HG03045 (cell line): ENCODE data around the gene PDE6D.

Experiments
- ATAC-seq: cut with Tn5 transposase; IDR thresholded peaks from one replicate; pipeline ENCODE4 v1.9.1; 2021; ENCODE audit warnings: mild to moderate bottlenecking, moderate library complexity; ENCODE audit not compliant: unreplicated experiment

The PDE6D gene

DNA sequence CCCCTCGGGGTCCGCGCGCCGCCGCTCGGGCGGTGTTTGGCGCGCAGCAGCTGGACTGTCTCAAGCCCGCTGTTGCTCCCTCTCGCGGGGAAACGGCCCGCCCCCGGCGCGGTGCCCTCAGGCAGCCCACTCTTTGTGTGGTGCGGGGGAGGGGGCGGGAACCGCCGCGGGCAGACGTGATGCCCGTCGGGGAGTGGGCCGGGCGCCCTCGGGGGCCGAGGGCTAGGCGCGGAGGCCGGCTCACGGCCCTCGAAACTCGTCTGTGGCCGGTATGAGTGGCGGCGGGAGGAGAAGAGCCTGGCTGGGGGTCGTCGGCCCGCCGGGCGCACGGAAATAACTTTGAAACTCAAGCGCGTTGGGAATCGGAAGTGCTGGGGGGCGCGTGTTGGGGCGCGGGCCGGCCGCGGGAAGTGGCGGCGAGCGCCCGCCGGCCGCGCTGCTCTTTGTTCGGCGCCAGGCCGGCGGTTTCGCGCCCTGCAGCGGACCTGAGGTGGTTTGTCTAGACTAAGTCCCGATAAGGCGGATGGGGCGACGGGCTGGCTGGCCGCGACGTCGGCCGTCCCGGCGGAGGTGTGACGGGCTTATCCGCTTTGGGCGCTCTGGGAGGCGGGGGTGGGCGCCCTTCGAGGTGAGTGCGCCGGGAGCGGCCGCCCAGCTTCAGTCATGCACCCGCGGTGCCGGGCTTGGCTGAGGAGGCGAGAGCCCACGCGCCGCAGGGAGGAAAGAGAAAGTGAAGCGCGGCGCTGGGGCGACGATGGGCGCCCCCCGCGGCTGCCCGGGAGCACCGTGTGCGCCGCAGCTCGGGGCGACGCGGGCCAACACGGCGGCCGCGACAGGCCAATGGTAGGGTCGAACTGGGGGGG, 72.1 kb downstream of the PDE6D start:
- ATAC-seq: no peak

- ATAC-seq: peak; percentile 53
Measured at GRCh38 chr2:231707927-231708772, 72.9 kb downstream of the PDE6D start, which contains the start of gene PTMA. TSS of gene PTMA (plus strand) at chr2:231708525. CDS start at chr2:231708707, 182 bp downstream.

- ATAC-seq: no peak
Measured at GRCh38 chr2:231707625-231707926, 73.5 kb downstream of the PDE6D start.

DNA sequence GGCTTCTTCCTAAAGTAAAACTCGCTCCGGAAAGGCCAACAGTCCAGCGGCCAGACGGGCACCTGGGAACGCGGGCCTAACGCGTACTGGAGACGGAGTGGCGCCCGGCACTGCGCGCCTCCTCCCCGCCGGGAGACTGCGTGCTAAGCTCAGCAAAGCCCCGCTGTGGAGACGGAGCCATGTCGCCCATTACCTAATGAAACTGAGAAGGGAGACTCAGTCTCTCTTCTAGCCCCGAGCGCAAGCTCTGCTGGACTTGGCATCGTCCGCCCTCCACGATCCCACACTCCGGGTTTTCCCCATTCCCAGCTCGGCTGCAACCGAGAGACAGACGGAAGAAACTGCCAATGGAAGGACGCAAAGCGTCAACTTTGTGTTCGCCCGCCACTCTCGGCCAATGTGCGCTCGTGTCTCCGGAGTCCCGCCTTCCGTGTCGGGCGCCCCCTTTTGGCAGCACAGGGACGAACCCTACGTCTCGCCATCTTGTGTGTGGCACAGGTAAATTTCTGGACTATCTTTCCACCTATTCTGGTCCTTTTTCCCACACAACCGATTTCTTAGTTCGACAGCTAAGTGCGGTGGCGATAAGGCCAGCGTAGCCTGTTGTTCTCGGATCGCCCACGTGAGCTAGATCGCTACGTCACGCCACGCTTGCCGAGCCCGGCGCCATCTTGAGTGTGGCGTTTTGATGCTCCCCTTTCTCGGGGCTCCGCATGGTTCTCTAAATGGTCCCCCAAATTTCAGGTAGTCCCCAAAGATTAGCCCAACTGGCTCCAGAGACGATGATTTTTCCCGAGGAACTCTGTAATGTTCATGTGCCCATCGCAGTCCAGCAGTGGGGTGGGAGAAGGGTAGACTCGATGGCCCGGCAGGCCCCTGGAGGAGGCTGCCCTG, 74.1 kb downstream of the PDE6D start:
- ATAC-seq: peak; percentile 42

DNA sequence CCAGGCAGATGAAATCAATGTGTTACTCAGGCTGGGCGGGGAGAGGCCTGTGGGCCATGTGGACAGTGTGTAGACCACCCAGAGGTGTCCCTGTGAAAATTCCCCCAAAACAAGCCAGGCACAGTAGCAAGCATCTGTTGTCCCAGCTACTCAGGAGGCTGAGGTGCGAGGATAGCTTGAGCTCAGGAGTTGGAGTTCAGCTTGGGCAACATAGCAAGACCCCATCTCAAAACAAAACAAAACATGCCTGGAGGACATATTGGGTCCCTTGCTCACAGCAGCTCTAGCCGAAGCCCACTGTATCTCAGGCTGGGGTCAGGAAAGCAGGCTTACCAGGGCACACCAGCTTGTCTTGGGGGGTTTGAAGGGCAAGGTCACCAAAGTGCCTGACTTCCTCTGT, 77.1 kb downstream of the PDE6D start:
- ATAC-seq: no peak

DNA sequence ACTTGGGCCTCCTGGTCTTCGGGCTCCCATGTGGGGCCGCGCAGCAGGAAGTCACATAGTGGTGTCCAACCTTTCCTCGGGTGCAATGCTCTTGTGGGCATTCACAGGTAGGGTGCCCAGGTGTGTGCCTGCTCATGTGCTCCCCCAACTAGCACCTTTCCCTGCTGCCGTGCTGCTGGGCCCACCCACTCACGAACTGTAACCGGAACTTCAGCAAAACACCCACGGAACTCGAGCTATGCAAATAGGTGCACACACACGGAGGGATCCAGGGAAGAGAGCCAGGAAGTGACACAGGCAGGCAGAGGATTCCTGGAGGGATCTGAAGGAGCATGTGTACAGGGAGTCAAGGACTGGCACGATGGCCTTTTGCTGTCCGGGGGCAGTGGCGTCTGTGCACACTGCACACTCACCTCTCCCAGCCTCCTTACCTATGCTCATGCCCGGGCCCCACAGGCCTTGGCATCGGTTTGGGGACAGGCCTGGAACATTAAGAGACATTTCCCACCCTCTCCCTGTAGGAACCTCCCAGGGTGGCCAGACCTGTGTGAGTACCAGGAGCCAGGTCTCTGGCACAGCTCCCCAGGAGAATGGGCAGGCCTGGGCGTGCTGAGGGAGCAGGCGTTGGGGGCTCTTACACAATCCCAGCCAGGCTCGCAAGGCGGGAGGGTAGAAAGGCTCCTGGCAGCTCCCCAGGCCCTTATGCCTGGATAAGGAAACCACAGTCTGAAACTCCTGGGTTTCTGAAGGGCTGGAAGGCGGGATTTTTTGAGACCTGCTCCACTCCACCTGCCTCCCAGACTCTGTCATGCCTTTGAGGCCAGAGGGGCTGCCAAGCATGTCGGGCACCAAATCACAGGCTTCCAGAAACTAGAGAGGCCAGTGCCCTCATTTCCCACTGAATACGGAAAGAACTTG, 79.4 kb downstream of the PDE6D start:
- no peak for ATAC-seq

GRCh38 chr2:231699006-231699405, 82.1 kb downstream of the PDE6D start:
- no peak for ATAC-seq

- no peak for ATAC-seq
Measured at GRCh38 chr2:231696004-231696367, 85.1 kb downstream of the PDE6D start.

DNA sequence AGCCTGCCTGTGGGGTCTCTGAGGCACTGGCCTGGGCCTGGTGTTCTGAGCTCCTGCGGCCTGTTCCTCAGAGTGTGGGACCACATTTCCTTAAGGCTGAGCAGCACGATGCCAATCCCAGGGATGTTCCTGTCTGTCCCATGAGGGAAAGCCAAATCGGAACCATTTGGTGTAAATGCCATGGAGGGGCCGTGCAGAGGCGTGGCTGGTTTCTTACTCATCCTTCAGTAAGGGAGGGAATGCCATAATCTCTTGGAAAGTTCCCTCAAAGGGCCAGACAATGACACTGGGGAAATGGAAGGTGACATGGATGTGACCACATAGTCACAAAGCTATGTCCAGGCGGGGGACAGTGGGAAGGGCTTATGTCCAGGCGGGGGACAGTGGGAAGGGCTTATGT, 87.1 kb downstream of the PDE6D start:
- ATAC-seq: no peak

- no peak for ATAC-seq
Measured at GRCh38 chr2:231692847-231693246, 88.2 kb downstream of the PDE6D start.

DNA sequence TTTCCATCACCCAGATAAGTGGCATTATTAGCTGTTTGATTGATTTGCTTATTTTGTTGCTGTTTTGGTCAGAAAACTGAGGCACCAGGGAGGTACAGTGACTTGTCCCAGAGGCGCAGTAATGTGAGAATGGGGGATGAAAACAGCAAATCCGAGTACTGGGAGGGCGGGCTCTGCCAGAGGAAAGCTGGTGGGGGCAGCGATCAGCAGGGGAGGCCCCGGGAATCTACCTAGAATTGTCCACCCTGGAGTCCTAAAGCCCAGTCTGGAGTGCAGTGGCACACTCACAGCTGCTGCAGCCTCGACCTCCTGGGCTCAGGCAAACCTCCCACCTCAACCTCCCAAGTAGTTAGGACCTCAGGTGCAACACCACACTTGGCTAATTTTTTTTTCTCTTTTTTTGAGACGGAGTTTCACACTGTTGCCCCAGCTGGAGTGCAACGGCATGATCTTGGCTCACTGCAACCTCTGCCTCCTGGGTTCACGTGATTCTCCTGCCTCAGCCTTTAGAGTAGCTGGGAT, 89.8 kb downstream of the PDE6D start:
- ATAC-seq: no peak

DNA sequence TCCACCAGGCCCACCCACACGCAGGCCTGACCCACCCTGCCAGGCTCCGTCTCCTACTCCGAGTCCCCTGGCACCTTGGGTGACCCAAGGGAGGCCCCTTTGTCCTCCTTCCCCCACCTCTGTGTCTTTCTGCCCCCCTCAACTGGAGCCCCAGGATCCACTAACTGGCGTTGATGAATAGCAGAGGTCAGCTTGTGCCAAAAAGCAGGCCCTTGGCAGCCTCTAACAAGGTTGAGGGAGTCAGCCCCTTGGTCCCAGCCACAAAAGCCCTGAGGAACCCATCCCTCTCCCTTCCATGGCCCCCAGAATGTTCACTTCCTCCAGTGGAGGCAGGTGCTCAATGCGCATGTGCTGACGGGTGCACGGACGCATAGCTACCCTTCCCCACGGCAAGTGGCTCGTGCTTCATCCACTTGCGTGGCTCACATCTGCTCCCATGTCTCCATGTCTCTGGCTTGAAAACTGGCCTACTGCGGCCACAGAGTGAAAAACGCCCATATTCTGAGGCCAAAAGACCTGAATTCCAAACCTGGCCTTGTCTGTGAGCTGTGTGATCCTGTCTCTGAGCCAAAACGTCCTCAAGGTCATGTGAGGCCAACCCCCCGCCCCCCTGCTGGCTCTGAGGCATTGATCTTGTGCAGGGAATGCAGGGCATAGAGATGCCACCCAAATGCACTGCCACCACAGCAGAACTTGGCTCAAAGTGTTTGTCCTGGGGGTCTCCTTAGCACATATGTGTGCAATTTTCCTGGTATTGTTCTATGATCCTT, 91.8 kb downstream of the PDE6D start:
- no peak for ATAC-seq

DNA sequence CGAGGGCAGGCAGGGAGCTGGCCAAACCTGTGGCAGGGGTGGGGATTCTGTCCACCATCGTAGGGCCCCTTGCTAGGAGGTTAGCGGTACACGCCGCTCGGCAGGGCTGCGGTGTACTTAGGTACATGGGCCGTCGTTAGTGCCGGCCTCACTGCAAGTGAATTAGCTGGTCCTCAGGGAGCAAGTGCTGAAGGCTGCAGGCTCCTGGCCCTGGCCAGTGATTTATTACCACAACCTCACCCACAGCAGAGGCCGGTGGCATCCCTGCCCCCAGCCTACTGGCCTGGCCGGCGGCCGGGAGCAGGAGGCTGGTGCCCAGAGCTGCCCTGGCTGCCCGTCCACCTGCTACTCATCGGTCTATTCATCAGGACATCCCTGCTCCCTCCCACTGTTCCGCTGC, 92.4 kb downstream of the PDE6D start:
- no peak for ATAC-seq

- no peak for ATAC-seq
Measured at GRCh38 chr2:231687961-231688360, 93.1 kb downstream of the PDE6D start.

DNA sequence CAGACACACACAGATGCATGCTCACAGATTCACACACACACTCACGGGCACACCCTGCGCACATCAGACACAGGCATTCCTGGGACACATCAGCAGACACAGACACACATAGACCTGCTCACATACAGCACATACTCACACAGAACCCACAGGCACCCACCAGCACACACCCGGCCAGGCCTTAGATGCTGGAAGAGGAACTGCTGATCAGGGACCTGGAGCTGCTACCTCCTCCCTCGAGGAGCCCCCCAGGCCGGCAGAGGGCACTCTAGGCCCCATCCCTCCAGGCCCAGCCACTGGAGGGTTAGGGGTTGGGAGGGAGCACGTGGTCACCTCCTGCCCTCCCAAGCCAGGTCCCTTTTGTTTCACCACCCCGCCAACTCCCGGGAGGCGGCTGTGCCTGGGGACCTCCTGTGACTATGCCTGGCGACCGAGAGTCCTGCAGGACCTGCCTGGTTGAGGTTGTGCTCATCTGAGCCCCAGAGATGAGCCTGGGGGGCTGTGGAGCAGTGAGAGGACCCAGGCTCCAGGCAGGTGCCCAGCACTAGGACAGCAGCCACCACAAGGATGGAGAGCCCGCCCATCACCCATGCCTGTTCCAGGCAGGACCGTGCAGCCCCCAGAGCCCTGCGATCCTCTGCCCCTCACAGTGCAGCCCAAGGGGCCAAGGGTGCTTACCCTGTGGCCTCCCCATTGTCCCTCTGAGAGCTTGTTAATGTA, 93.8 kb downstream of the PDE6D start:
- peak; percentile 49 for ATAC-seq

GRCh38 chr2:231686192-231687100, 94.6 kb downstream of the PDE6D start:
- ATAC-seq: no peak
